Caco-2 (cell line): ENCODE results near the gene CD2AP. TPM values are rescaled to one million over a fixed set of nuclear protein-coding genes. Genes with fewer than 3 reads are reported as not detected.

ENCODE experiments used
- BruUV-seq: library from RNA; stranded (reverse); fragments of 400-500 nt; replicated peaks from 2 replicates; lab custom pipeline; 2021; lab: Mats Ljungman, UMichigan
- CTCF ChIA-PET: fragments of 300-600 bp; sonication (Branson Sonifier 250); formaldehyde crosslinking; loops from one replicate; lab custom pipeline; 2022; ENCODE audit warnings: antibody characterized with exemption; lab: Charles Lee
- POLR2A ChIA-PET: fragments of 300-600 bp; sonication (Branson Sonifier 250); formaldehyde crosslinking; loops from one replicate; lab custom pipeline; 2022; ENCODE audit warnings: antibody characterized with exemption; lab: Charles Lee
- DNase-seq, 2 experiments: peaks; one replicate each; pipeline versions ENCODE4 v3.0.0 to v3.0.0-alpha.2; 2020 to 2022
- H3K27me3 ChIP-seq: replicated peaks from 2 replicates; pipeline ENCODE4 v1.6.0; 2011; ENCODE audit warnings: low read length; ENCODE audit not compliant: control insufficient read depth, insufficient read depth
- H3K36me3 ChIP-seq: 2 replicates; pipeline ENCODE4 v1.5.1; 2011; ENCODE audit warnings: low read length; ENCODE audit not compliant: control insufficient read depth, insufficient read depth
- H3K4me1 ChIP-seq: fragments of 250-450 bp; sonication (Bioruptor Pico); 2 replicates; pipeline ENCODE4 v1.5.1; 2020; ENCODE audit warnings: mild to moderate bottlenecking
- H3K4me3 ChIP-seq: 2 replicates; pipeline ENCODE4 v1.5.1; 2011; ENCODE audit warnings: low read depth, mild to moderate bottlenecking, control low read depth, low read length
- H3K9me3 ChIP-seq: fragments of 250-450 bp; sonication (Bioruptor Pico); 2 replicates; pipeline ENCODE4 v1.5.1; 2020; ENCODE audit warnings: mild to moderate bottlenecking, moderate library complexity
- H3K27ac Mint-ChIP-seq: one replicate; pipeline ENCODE4 v1.8.0; 2022; ENCODE audit warnings: mixed read lengths; ENCODE audit not compliant: unreplicated experiment
- H3K27me3 Mint-ChIP-seq: one replicate; pipeline ENCODE4 v1.8.0; 2022; ENCODE audit warnings: mixed read lengths; ENCODE audit not compliant: insufficient read depth, unreplicated experiment
- H3K36me3 Mint-ChIP-seq: one replicate; pipeline ENCODE4 v1.8.0; 2022; ENCODE audit warnings: mild to moderate bottlenecking, mixed read lengths; ENCODE audit not compliant: insufficient read depth, unreplicated experiment
- H3K4me1 Mint-ChIP-seq: one replicate; pipeline ENCODE4 v1.8.0; 2022; ENCODE audit warnings: low read depth, mixed read lengths; ENCODE audit not compliant: unreplicated experiment
- H3K4me3 Mint-ChIP-seq: one replicate; pipeline ENCODE4 v1.8.0; 2022; ENCODE audit warnings: mild to moderate bottlenecking, moderate library complexity, mixed read lengths; ENCODE audit not compliant: unreplicated experiment
- H3K9me3 Mint-ChIP-seq: one replicate; pipeline ENCODE4 v1.8.0; 2022; ENCODE audit warnings: mixed read lengths; ENCODE audit not compliant: unreplicated experiment
- CTCF ChIP-seq, 2 experiments: fragments of 200-600 bp in 1 of 2; IDR thresholded peaks; 1 replicate in 1 of 2; 2 replicates in 1 of 2; pipeline versions ENCODE4 v1.5.1 to v1.8.0; 2011 to 2022; ENCODE audit warnings: antibody characterized with exemption in 1 of 2, control low read depth in 1 of 2, inconsistent platforms in 1 of 2, low read depth in 1 of 2, low read length in 1 of 2, mild to moderate bottlenecking in 1 of 2, moderate library complexity in 1 of 2; ENCODE audit not compliant: insufficient read depth in 1 of 2, severe bottlenecking in 1 of 2, unreplicated experiment in 1 of 2
- intact Hi-C: fragments of 100-400 bp; cut with micrococcal nuclease; formaldehyde crosslinking; loops from one replicate; pipeline ENCODE4 v1.10.0; 2022; ENCODE audit not compliant: unreplicated experiment
- total RNA-seq: library from RNA; stranded (reverse); gene quantifications from 2 replicates; pipeline ENCODE4 v1.2.3, GENCODE V29; 2022

Gene CD2AP
- total RNA-seq, 1 experiment from 2014 or later = 65.3 TPM

- Histone ChIP-seq H3K27me3 (no peaks in the 10 kb centered on the region), H3K36me3 (no peaks in the 10 kb centered on the region), H3K9me3 (no peaks in the 10 kb centered on the region), H3K4me1 (no peaks in the 10 kb centered on the region; the same call in 1 of the 2 replicates), H3K4me3 (no peak overlapping the region)
- Mint-ChIP-seq H3K4me3 (no peak overlapping the region), H3K9me3 (no peaks in the 10 kb centered on the region), H3K27me3 (no peaks in the 10 kb centered on the region), H3K36me3 (peaks cover 35% of the 10 kb centered on the region), H3K4me1 (no peaks in the 10 kb centered on the region), H3K27ac (no peak overlapping the region)
- DNase-seq = no peak
- BruUV-seq = no TSS peak
- POLR2A ChIA-PET = no interaction called here
- CTCF ChIA-PET = interaction anchor here (1.5 kb wide), 1 partner anchor 9 kb away, joined by 7 read pairs; no protein-coding TSS in a partner anchor
- intact Hi-C loops = no loop called here
- TF ChIP-seq CTCF (IDR thresholded peaks at IDR 0.05; ENCODE audit: insufficient read depth in 1 of 2, low read depth in 1 of 2, low read length in 1 of 2, severe bottlenecking in 1 of 2, unreplicated experiment in 1 of 2) = no peak
Measured at GRCh38 chr6:47621838-47622449, 144.4 kb downstream of the CD2AP start.

- Histone ChIP-seq H3K4me1 (peaks cover 8% of the 10 kb centered on the region), H3K9me3 (no peaks in the 10 kb centered on the region), H3K4me3 (no peak overlapping the region), H3K27me3 (no peaks in the 10 kb centered on the region), H3K36me3 (no peaks in the 10 kb centered on the region)
- no peak for TF ChIP-seq CTCF (IDR thresholded peaks at IDR 0.05; ENCODE audit: insufficient read depth in 1 of 2, low read depth in 1 of 2, low read length in 1 of 2, severe bottlenecking in 1 of 2, unreplicated experiment in 1 of 2)
- ChIA-PET CTCF (no interaction called here), POLR2A (no interaction called here)
- Mint-ChIP-seq H3K4me1 (peaks cover 6% of the 10 kb centered on the region), H3K36me3 (peaks cover 34% of the 10 kb centered on the region), H3K27ac (no peak overlapping the region), H3K9me3 (no peaks in the 10 kb centered on the region), H3K27me3 (no peaks in the 10 kb centered on the region), H3K4me3 (no peak overlapping the region)
- intact Hi-C loops = no loop called here
- DNase-seq = no peak
- no TSS peak for BruUV-seq
Measured at GRCh38 chr6:47626782-47627181, 149.2 kb downstream of the CD2AP start.

- H3K4me1 ChIP-seq = peaks cover 27% of the 10 kb centered on the region
- no peaks in the 10 kb centered on the region for H3K27me3 ChIP-seq
- POLR2A ChIA-PET = no interaction called here
- H3K36me3 ChIP-seq = no peaks in the 10 kb centered on the region
- Mint-ChIP-seq H3K27me3 (no peaks in the 10 kb centered on the region), H3K27ac (no peak overlapping the region), H3K4me3 (no peak overlapping the region), H3K9me3 (no peaks in the 10 kb centered on the region), H3K4me1 (peaks cover 18% of the 10 kb centered on the region), H3K36me3 (peaks cover 35% of the 10 kb centered on the region)
- CTCF ChIA-PET = interaction anchor here (1.3 kb wide), 1 partner anchor 106 kb away, joined by 4 read pairs; no protein-coding TSS in a partner anchor
- no peaks in the 10 kb centered on the region for H3K9me3 ChIP-seq
- no TSS peak for BruUV-seq
- intact Hi-C loops = no loop called here
- no peak for DNase-seq
- H3K4me3 ChIP-seq = no peak overlapping the region
- TF ChIP-seq CTCF (IDR thresholded peaks at IDR 0.05; ENCODE audit: insufficient read depth in 1 of 2, low read depth in 1 of 2, low read length in 1 of 2, severe bottlenecking in 1 of 2, unreplicated experiment in 1 of 2) = no peak
Measured at GRCh38 chr6:47628448-47629272, 151.1 kb downstream of the CD2AP start.
